GM06990 (cell line): ENCODE results near the gene GRK5.

Source experiments
- DNase-seq: peaks from one replicate; pipeline ENCODE4 v3.0.0-alpha.2; 2011; ENCODE audit not compliant: insufficient read length; ENCODE audit errors: extremely low read depth
- H3K27me3 ChIP-seq: replicated peaks from 2 replicates; pipeline ENCODE4 v1.6.0; 2011; ENCODE audit warnings: low read length; ENCODE audit not compliant: control insufficient read depth, insufficient read depth
- H3K36me3 ChIP-seq: 2 replicates; pipeline ENCODE4 v1.5.1; 2011; ENCODE audit warnings: low read length; ENCODE audit not compliant: control insufficient read depth, insufficient read depth
- H3K4me3 ChIP-seq: replicated peaks from 2 replicates; pipeline ENCODE4 v1.5.1; 2011; ENCODE audit warnings: low read depth, mild to moderate bottlenecking, control low read depth, low read length
- CTCF ChIP-seq: IDR thresholded peaks from 2 replicates; pipeline ENCODE4 v1.5.1; 2011; ENCODE audit warnings: low read length, control low read depth, mild to moderate bottlenecking, inconsistent platforms; ENCODE audit not compliant: insufficient read depth, poor library complexity, severe bottlenecking

GRK5 gene

GRCh38 chr10:119353421-119353820, 146.1 kb downstream of the GRK5 start:
- DNase-seq, result no peak
- Histone ChIP-seq H3K36me3 (peaks cover 4% of the 10 kb centered on the region), H3K4me3 (no peak overlapping the region), H3K27me3 (no peaks in the 10 kb centered on the region)
- no peak for TF ChIP-seq CTCF

GRCh38 chr10:119355930-119356329, 148.6 kb downstream of the GRK5 start:
- Histone ChIP-seq H3K27me3 (no peaks in the 10 kb centered on the region), H3K36me3 (peaks cover 6% of the 10 kb centered on the region; the same call in 1 of the 2 replicates), H3K4me3 (no peak overlapping the region)
- TF ChIP-seq CTCF, result peak; percentile 27
- DNase-seq, result no peak

- H3K27me3 ChIP-seq, result no peaks in the 10 kb centered on the region
- no peak for TF ChIP-seq CTCF
- DNase-seq, result no peak
- H3K36me3 ChIP-seq, result peaks cover 6% of the 10 kb centered on the region; the same call in 1 of the 2 replicates
- no peak overlapping the region for H3K4me3 ChIP-seq
These were observed 150.2 kb downstream of the GRK5 start for GRCh38 chr10:119357412-119358151.

- Histone ChIP-seq H3K4me3 (no peak overlapping the region), H3K27me3 (no peaks in the 10 kb centered on the region), H3K36me3 (peaks cover 6% of the 10 kb centered on the region; the same call in 1 of the 2 replicates)
- no peak for DNase-seq
- TF ChIP-seq CTCF, result no peak
These were observed 150.8 kb downstream of the GRK5 start for GRCh38 chr10:119358152-119358512.

- DNase-seq, result no peak
- H3K27me3 ChIP-seq, result no peaks in the 10 kb centered on the region
- no peak overlapping the region for H3K4me3 ChIP-seq
- H3K36me3 ChIP-seq, result peaks cover 6% of the 10 kb centered on the region; the same call in 1 of the 2 replicates
- TF ChIP-seq CTCF, result no peak
These were observed 151.2 kb downstream of the GRK5 start for GRCh38 chr10:119358567-119358966.
